Stimulated activated CD4-positive, alpha-beta T cell treated with anti-CD3 and anti-CD28 coated beads, Interleukin-1b, Interleukin-23, amount 100 ng/mL, for 4 hours (primary cell): Measurements from ENCODE around the gene LAD1.
A peak's percentile ranks its signal among the peaks of the same experiment; 100 is the strongest.

Experiments
- DNase-seq, 2 donors: peaks; one replicate each; pipeline ENCODE4 v3.0.0-alpha.2; 2020; ENCODE audit warnings: low read depth in 2 of 2

LAD1 gene

GRCh38 chr1:201348211-201348566 lies 50.9 kb downstream of the LAD1 start:
- peak in 1 of 2 donors; percentile 9 for DNase-seq

GRCh38 chr1:201347498-201348210 lies 51.5 kb downstream of the LAD1 start:
- DNase-seq, result no peak

GRCh38 chr1:201346987-201347386 lies 52.1 kb downstream of the LAD1 start:
- no peak for DNase-seq

GRCh38 chr1:201346337-201346939 lies 52.7 kb downstream of the LAD1 start:
- no peak for DNase-seq

GRCh38 chr1:201345081-201345355 lies 54.1 kb downstream of the LAD1 start:
- DNase-seq, result no peak

- no peak for DNase-seq
Observed at GRCh38 chr1:201344206-201345080, 54.7 kb downstream of the LAD1 start.

GRCh38 chr1:201341377-201341776 lies 57.7 kb downstream of the LAD1 start:
- no peak for DNase-seq

- DNase-seq, result no peak
Observed at GRCh38 chr1:201336711-201337450, 62.2 kb downstream of the LAD1 start.

- DNase-seq, result no peak
Observed at GRCh38 chr1:201335901-201336300, 63.2 kb downstream of the LAD1 start.

- DNase-seq, result no peak
Observed at GRCh38 chr1:201335174-201335870, 63.8 kb downstream of the LAD1 start.

- DNase-seq, result no peak
Observed at GRCh38 chr1:201334325-201335173, 64.6 kb downstream of the LAD1 start.

GRCh38 chr1:201332616-201333335 lies 66.3 kb downstream of the LAD1 start:
- DNase-seq, result no peak

GRCh38 chr1:201332021-201332420 lies 67.1 kb downstream of the LAD1 start:
- DNase-seq, result no peak

GRCh38 chr1:201331166-201331565 lies 68.0 kb downstream of the LAD1 start:
- DNase-seq, result no peak
